OCI-LY7 (cell line): ENCODE results near the gene SPACA7.

Experiments used
- CTCF ChIP-seq: fragments of 200-600 bp; sonication (generic); conservative IDR thresholded peaks from 2 replicates; pipeline ENCODE4 v1.5.1; 2014; ENCODE audit warnings: mild to moderate bottlenecking, antibody characterized with exemption, low read length, moderate library complexity, mixed read lengths
- EZH2phosphoT487 ChIP-seq: fragments of 200-600 bp; sonication (generic); IDR thresholded peaks from 2 replicates; pipeline ENCODE4 v1.6.1; 2018; ENCODE audit warnings: low read depth, borderline replicate concordance, mild to moderate bottlenecking, mixed run types, antibody characterized with exemption, low read length, moderate library complexity, mixed read lengths

GRCh38 chr13:112397108-112397507 is 21.0 kb downstream of the SPACA7 start:
- TF ChIP-seq CTCF, result no peak
- no peak for TF ChIP-seq EZH2phosphoT487
